Caco-2 (cell line): ENCODE results near the gene PRB2. TPM values are rescaled to one million over a fixed set of nuclear protein-coding genes. Genes with fewer than 3 reads are reported as not detected.
"Not testable (repeated sequence)": the region's sequence is repeated elsewhere in the genome, so short reads cannot be mapped to it uniquely, and the experiment has no call there.

ENCODE experiments used
- BruUV-seq: library from RNA; stranded (reverse); fragments of 400-500 nt; replicated peaks from 2 replicates; lab custom pipeline; 2021; lab: Mats Ljungman, UMichigan
- CTCF ChIA-PET: fragments of 300-600 bp; sonication (Branson Sonifier 250); formaldehyde crosslinking; loops from one replicate; lab custom pipeline; 2022; ENCODE audit warnings: antibody characterized with exemption; lab: Charles Lee
- POLR2A ChIA-PET: fragments of 300-600 bp; sonication (Branson Sonifier 250); formaldehyde crosslinking; loops from one replicate; lab custom pipeline; 2022; ENCODE audit warnings: antibody characterized with exemption; lab: Charles Lee
- DNase-seq, 2 experiments: peaks; one replicate each; pipeline versions ENCODE4 v3.0.0 to v3.0.0-alpha.2; 2020 to 2022
- H3K27me3 ChIP-seq: replicated peaks from 2 replicates; pipeline ENCODE4 v1.6.0; 2011; ENCODE audit warnings: low read length; ENCODE audit not compliant: control insufficient read depth, insufficient read depth
- H3K36me3 ChIP-seq: 2 replicates; pipeline ENCODE4 v1.5.1; 2011; ENCODE audit warnings: low read length; ENCODE audit not compliant: control insufficient read depth, insufficient read depth
- H3K4me1 ChIP-seq: fragments of 250-450 bp; sonication (Bioruptor Pico); 2 replicates; pipeline ENCODE4 v1.5.1; 2020; ENCODE audit warnings: mild to moderate bottlenecking
- H3K4me3 ChIP-seq: 2 replicates; pipeline ENCODE4 v1.5.1; 2011; ENCODE audit warnings: low read depth, mild to moderate bottlenecking, control low read depth, low read length
- H3K9me3 ChIP-seq: fragments of 250-450 bp; sonication (Bioruptor Pico); 2 replicates; pipeline ENCODE4 v1.5.1; 2020; ENCODE audit warnings: mild to moderate bottlenecking, moderate library complexity
- H3K27ac Mint-ChIP-seq: one replicate; pipeline ENCODE4 v1.8.0; 2022; ENCODE audit warnings: mixed read lengths; ENCODE audit not compliant: unreplicated experiment
- H3K27me3 Mint-ChIP-seq: one replicate; pipeline ENCODE4 v1.8.0; 2022; ENCODE audit warnings: mixed read lengths; ENCODE audit not compliant: insufficient read depth, unreplicated experiment
- H3K36me3 Mint-ChIP-seq: one replicate; pipeline ENCODE4 v1.8.0; 2022; ENCODE audit warnings: mild to moderate bottlenecking, mixed read lengths; ENCODE audit not compliant: insufficient read depth, unreplicated experiment
- H3K4me1 Mint-ChIP-seq: one replicate; pipeline ENCODE4 v1.8.0; 2022; ENCODE audit warnings: low read depth, mixed read lengths; ENCODE audit not compliant: unreplicated experiment
- H3K4me3 Mint-ChIP-seq: one replicate; pipeline ENCODE4 v1.8.0; 2022; ENCODE audit warnings: mild to moderate bottlenecking, moderate library complexity, mixed read lengths; ENCODE audit not compliant: unreplicated experiment
- H3K9me3 Mint-ChIP-seq: one replicate; pipeline ENCODE4 v1.8.0; 2022; ENCODE audit warnings: mixed read lengths; ENCODE audit not compliant: unreplicated experiment
- intact Hi-C: fragments of 100-400 bp; cut with micrococcal nuclease; formaldehyde crosslinking; loops from one replicate; pipeline ENCODE4 v1.10.0; 2022; ENCODE audit not compliant: unreplicated experiment
- total RNA-seq: library from RNA; stranded (reverse); gene quantifications from 2 replicates; pipeline ENCODE4 v1.2.3, GENCODE V29; 2022
- TF ChIP-seq, protein P1 (sequence below), 2 experiments: fragments of 200-600 bp in 1 of 2; IDR thresholded peaks; 1 replicate in 1 of 2; 2 replicates in 1 of 2; pipeline versions ENCODE4 v1.5.1 to v1.8.0; 2011 to 2022; ENCODE audit warnings: antibody characterized with exemption in 1 of 2, control low read depth in 1 of 2, inconsistent platforms in 1 of 2, low read depth in 1 of 2, low read length in 1 of 2, mild to moderate bottlenecking in 1 of 2, moderate library complexity in 1 of 2; ENCODE audit not compliant: insufficient read depth in 1 of 2, severe bottlenecking in 1 of 2, unreplicated experiment in 1 of 2

The PRB2 gene
- total RNA-seq, 1 experiment from 2014 or later, result not detected

GRCh38 chr12:11361151-11361550, 34.2 kb downstream of the PRB2 start:
- DNase-seq, result no peak
- TF ChIP-seq, protein P1, sequence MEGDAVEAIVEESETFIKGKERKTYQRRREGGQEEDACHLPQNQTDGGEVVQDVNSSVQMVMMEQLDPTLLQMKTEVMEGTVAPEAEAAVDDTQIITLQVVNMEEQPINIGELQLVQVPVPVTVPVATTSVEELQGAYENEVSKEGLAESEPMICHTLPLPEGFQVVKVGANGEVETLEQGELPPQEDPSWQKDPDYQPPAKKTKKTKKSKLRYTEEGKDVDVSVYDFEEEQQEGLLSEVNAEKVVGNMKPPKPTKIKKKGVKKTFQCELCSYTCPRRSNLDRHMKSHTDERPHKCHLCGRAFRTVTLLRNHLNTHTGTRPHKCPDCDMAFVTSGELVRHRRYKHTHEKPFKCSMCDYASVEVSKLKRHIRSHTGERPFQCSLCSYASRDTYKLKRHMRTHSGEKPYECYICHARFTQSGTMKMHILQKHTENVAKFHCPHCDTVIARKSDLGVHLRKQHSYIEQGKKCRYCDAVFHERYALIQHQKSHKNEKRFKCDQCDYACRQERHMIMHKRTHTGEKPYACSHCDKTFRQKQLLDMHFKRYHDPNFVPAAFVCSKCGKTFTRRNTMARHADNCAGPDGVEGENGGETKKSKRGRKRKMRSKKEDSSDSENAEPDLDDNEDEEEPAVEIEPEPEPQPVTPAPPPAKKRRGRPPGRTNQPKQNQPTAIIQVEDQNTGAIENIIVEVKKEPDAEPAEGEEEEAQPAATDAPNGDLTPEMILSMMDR (IDR thresholded peaks at IDR 0.05; ENCODE audit: insufficient read depth in 1 of 2, low read depth in 1 of 2, low read length in 1 of 2, severe bottlenecking in 1 of 2, unreplicated experiment in 1 of 2), result no peak
- POLR2A ChIA-PET, result no interaction called here
- no peaks in the 10 kb centered on the region for H3K4me1 ChIP-seq
- BruUV-seq, result no TSS peak
- H3K27ac Mint-ChIP-seq, result no peak overlapping the region
- H3K27me3 Mint-ChIP-seq, result peaks cover 9% of the 10 kb centered on the region
- no peaks in the 10 kb centered on the region for H3K27me3 ChIP-seq
- H3K36me3 ChIP-seq, result no peaks in the 10 kb centered on the region
- no peaks in the 10 kb centered on the region for H3K36me3 Mint-ChIP-seq
- no peak overlapping the region for H3K4me3 ChIP-seq
- H3K9me3 ChIP-seq, result peaks cover 4% of the 10 kb centered on the region; the same call in 1 of the 2 replicates
- CTCF ChIA-PET, result no interaction called here
- no peaks in the 10 kb centered on the region for H3K4me1 Mint-ChIP-seq
- intact Hi-C loops, result no loop called here
- H3K9me3 Mint-ChIP-seq, result no peaks in the 10 kb centered on the region
- no peak overlapping the region for H3K4me3 Mint-ChIP-seq

- H3K4me3 Mint-ChIP-seq, CTCF ChIA-PET: not testable (repeated sequence)
Measured at GRCh38 chr12:11360205-11360883, 35.0 kb downstream of the PRB2 start.

GRCh38 chr12:11351736-11352135, 43.6 kb downstream of the PRB2 start:
- H3K4me3 ChIP-seq, H3K9me3 Mint-ChIP-seq, H3K9me3 ChIP-seq, H3K27me3 ChIP-seq, BruUV-seq, POLR2A ChIA-PET, H3K36me3 ChIP-seq, H3K36me3 Mint-ChIP-seq, H3K27ac Mint-ChIP-seq, CTCF ChIA-PET, DNase-seq, H3K4me3 Mint-ChIP-seq, intact Hi-C loops, H3K4me1 Mint-ChIP-seq, H3K4me1 ChIP-seq: not testable (repeated sequence)
- H3K27me3 Mint-ChIP-seq, result peaks cover 15% of the 10 kb centered on the region

More at GRCh38 chr12:11360205-11360883, 35.0 kb downstream of the PRB2 start:
- BruUV-seq, H3K27ac Mint-ChIP-seq, POLR2A ChIA-PET, H3K9me3 ChIP-seq, H3K4me1 ChIP-seq, H3K4me1 Mint-ChIP-seq, H3K9me3 Mint-ChIP-seq, H3K36me3 ChIP-seq, H3K36me3 Mint-ChIP-seq, H3K4me3 ChIP-seq, DNase-seq, H3K27me3 ChIP-seq, intact Hi-C loops: not testable (repeated sequence)
- peaks cover 10% of the 10 kb centered on the region for H3K27me3 Mint-ChIP-seq

DNA sequence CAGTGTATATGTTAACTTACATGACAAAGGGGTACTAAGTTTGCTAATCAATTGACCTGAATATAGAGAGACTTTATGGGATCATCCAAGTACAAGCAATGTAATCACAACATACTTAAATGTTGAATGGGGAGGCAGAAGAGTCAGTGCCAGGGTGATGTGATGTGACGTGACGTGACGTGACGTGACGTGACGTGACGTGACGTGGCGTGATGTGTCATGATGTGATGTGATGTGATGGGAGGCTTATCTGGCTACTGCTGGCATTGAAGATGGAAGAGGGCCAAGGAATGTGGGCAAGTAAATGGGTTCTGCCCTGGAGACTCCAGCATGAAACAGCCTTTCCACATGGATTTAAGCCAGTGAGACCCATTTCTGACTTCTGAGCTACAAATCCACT, 46.9 kb downstream of the PRB2 start:
- peaks cover 4% of the 10 kb centered on the region for H3K27me3 Mint-ChIP-seq
- no TSS peak for BruUV-seq

More for the DNA sequence above, 46.9 kb downstream of the PRB2 start:
- Mint-ChIP-seq H3K36me3 (no peaks in the 10 kb centered on the region), H3K27ac (no peak overlapping the region), H3K4me1 (peaks cover 7% of the 10 kb centered on the region), H3K9me3 (no peaks in the 10 kb centered on the region), H3K4me3 (no peak overlapping the region)
- no peak for DNase-seq
- Histone ChIP-seq H3K4me3 (no peak overlapping the region), H3K9me3 (no peaks in the 10 kb centered on the region), H3K4me1 (no peaks in the 10 kb centered on the region), H3K27me3 (no peaks in the 10 kb centered on the region), H3K36me3 (no peaks in the 10 kb centered on the region)
- POLR2A ChIA-PET, result no interaction called here
- CTCF ChIA-PET, result no interaction called here
- TF ChIP-seq, protein P1 (IDR thresholded peaks at IDR 0.05; ENCODE audit: insufficient read depth in 1 of 2, low read depth in 1 of 2, low read length in 1 of 2, severe bottlenecking in 1 of 2, unreplicated experiment in 1 of 2), result no peak
- intact Hi-C loops, result no loop called here
